Mucosa of rectum (tissue), 2 donors: ENCODE data around the gene DNAAF6.
"Not testable (repeated sequence)": the region's sequence is repeated elsewhere in the genome, so short reads cannot be mapped to it uniquely, and the experiment has no call there.

Experiments used
- H3K27ac ChIP-seq, 2 donors: one replicate each; pipeline ENCODE4 v1.7.0; 2013; ENCODE audit warnings: inconsistent platforms in 2 of 2, low read depth in 2 of 2, low read length in 2 of 2
- H3K27me3 ChIP-seq, 2 donors: one replicate each; pipeline ENCODE4 v1.7.0; 2013; ENCODE audit warnings: low read length in 2 of 2; ENCODE audit not compliant: control insufficient read depth in 2 of 2, insufficient read depth in 2 of 2
- H3K36me3 ChIP-seq, 2 donors: one replicate each; pipeline ENCODE4 v1.7.0; 2013; ENCODE audit warnings: low read length in 2 of 2; ENCODE audit not compliant: control insufficient read depth in 2 of 2, insufficient read depth in 2 of 2
- H3K4me1 ChIP-seq, 2 donors: one replicate each; pipeline ENCODE4 v1.7.0; 2013; ENCODE audit warnings: low read length in 2 of 2, mild to moderate bottlenecking in 1 of 2; ENCODE audit not compliant: control insufficient read depth in 2 of 2, insufficient read depth in 2 of 2
- H3K4me3 ChIP-seq, 2 donors: one replicate each; pipeline ENCODE4 v1.7.0; 2013; ENCODE audit warnings: low read length in 2 of 2
- H3K9ac ChIP-seq, 2 donors: one replicate each; pipeline ENCODE4 v1.7.0; 2013; ENCODE audit warnings: low read length in 2 of 2, low read depth in 1 of 2, mild to moderate bottlenecking in 1 of 2
- H3K9me3 ChIP-seq, 2 donors: one replicate each; pipeline ENCODE4 v1.7.0; 2013; ENCODE audit warnings: low read length in 2 of 2; ENCODE audit not compliant: control insufficient read depth in 2 of 2
- donor health status: healthy.
- donor health status: Normal muscosa, but diverticular disease.

The DNAAF6 gene

DNA sequence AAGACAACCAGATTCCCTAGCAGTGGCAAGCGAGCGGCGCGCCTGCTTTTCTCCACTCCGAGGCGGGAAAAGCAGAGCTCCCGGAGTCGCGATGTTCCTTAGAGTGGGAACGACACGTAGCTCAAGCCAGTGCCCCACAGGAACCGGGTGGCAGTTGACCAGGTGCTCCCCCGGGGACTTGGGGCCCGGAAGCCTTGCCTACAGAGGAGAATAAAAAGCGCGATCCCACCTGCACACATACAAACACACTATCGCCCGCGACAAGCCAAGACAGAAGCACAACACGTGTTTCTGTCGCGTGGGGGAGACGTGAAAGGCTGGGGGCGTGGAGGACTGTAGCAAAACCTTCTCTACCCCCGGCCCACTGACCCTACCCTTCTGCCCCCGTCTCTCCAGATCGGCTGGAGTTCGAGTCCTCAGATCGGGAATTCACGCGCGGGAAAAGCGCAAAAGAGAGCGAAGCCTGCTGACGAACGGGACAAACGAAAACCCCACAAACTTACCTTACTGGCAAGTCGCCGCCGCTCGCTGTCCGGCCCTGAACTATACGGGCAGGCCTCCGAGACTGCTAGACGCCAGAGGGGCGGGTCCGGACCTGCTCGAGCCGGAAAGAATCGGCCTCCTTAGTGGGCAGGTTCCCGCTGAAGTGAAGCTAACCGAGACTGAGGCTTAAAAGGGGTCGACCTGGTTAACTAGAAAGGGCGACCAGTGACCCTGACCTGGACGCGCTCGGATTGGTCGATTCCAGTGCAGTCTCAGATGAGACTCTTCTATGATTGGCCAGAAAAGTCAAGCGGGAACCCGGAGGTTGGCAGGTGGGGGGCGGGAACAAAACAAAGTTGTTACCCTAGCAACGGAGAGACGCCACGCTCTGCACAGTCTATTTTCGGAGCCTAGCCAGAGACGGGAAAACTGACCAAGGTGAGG is at the start of gene DNAAF6, which contains the start of gene NUP62CL:
Gene DNAAF6, plus strand, starts transcription at position 842 of the 927 bp plus-strand sequence. CDS start 6,265 bp downstream, outside the sequence.
Gene NUP62CL, minus strand, starts transcription at position 664 of the 927 bp plus-strand sequence. CDS start 31,287 bp downstream, outside the sequence.
- Histone ChIP-seq H3K27ac (no peak within 1 kb of the TSS), H3K36me3 (no peaks in the 10 kb centered on the region), H3K4me3 (peak within 1 kb of the TSS; percentile 59 to 74), H3K9me3 (no peaks in the 10 kb centered on the region), H3K4me1 (no peaks in the 10 kb centered on the region), H3K27me3 (no peaks in the 10 kb centered on the region), H3K9ac (peak within 1 kb of the TSS; percentile 33 to 52)

DNA sequence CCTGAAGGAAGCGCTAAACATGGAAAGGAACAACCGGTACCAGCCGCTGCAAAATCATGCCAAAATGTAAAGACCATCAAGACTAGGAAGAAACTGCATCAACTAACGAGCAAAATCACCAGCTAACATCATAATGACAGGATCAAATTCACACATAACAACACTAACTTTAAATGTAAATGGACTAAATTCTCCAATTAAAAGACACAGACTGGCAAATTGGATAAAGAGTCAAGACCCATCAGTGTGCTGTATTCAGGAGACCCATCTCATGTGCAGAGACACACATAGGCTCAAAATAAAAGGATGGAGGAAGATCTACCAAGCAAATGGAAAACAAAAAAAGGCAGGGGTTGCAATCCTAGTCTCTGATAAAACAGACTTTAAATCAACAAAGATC is 48.8 kb upstream of the DNAAF6 start:
- H3K27ac ChIP-seq, H3K9ac ChIP-seq, H3K9me3 ChIP-seq, H3K4me3 ChIP-seq, H3K27me3 ChIP-seq, H3K4me1 ChIP-seq, H3K36me3 ChIP-seq: not testable (repeated sequence)

DNA sequence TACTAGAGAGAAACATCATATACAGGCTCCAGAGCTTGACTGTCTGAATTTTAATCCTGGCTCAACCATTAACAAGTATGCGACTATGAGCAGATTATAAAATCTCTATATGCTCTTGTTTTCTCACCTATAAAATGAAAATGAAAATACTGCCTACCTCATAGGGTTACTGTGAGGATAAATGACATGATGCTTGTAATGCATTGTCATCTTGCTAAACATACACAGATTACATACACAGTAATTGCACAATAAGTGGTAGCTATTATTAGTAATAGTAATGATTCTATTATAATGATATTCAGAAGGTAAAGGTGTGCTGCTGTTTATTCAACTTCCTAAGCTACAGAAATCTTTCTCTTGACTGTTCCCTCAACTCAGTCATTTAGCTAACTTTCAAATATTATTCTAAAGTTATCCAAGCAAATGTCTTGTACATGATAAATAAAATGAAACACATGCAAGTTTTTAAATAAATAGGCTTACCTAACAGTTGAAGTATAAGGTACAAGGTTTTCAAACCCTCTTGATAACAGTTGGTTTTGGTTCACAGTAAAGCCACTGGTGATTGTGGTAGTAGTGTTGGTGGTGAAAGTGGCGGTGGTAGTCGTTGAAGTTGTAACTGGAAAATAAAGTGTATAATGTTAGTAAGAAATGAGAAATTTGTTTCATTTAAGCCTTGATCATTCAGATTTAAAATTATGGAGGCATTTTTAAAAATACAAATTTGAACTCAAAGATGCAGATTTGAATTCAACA is 39.1 kb upstream of the DNAAF6 start:
- Histone ChIP-seq H3K36me3 (no peaks in the 10 kb centered on the region), H3K4me1 (no peaks in the 10 kb centered on the region), H3K27ac (no peak overlapping the region), H3K4me3 (no peak overlapping the region), H3K9me3 (no peaks in the 10 kb centered on the region), H3K9ac (no peak overlapping the region), H3K27me3 (no peaks in the 10 kb centered on the region)

DNA sequence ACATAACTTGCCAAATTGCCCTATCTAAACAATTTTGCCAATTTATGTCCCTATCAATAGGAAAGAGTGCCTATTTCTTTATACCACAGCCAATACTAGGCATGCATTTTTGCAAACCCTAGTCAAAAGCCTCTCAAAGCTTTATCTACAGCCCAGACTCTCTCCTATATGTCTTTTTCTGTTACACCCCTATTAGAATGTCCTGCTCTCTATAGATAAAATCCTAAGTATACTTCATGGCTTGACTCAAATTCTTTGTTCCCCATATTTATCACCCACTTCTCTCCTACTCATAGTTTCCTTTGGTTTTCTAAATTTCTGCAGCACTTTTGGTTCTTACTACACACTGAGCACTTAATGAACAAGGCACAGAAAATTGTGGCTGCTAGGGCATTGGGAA is 38.2 kb upstream of the DNAAF6 start:
- no peak overlapping the region for H3K9ac ChIP-seq
- no peaks in the 10 kb centered on the region for H3K27me3 ChIP-seq
- no peaks in the 10 kb centered on the region for H3K9me3 ChIP-seq
- H3K36me3 ChIP-seq = no peaks in the 10 kb centered on the region
- H3K4me3 ChIP-seq = no peak overlapping the region
- H3K27ac ChIP-seq = no peak overlapping the region
- H3K4me1 ChIP-seq = no peaks in the 10 kb centered on the region

DNA sequence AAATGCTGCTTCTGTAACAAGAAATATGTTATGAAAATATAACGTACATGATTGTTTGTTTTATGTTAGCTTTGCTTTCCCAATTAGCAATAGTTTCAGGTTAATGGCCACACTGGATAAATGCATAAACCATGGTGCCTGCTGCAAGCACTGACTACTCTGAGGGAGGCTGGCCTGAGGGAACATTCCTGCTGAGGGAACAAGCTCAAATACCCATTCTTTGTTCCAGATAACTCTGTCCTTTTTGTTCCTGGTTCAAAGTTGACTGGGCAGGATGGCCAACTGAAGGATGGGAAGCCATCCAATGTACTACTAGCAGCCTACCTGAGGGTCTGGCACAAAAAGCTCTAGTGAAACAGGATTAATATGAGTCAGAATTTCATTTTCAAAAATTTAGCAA is 37.7 kb upstream of the DNAAF6 start:
- Histone ChIP-seq H3K4me3 (no peak overlapping the region), H3K36me3 (no peaks in the 10 kb centered on the region), H3K27ac (no peak overlapping the region), H3K4me1 (no peaks in the 10 kb centered on the region), H3K9ac (no peak overlapping the region), H3K9me3 (no peaks in the 10 kb centered on the region), H3K27me3 (no peaks in the 10 kb centered on the region)

DNA sequence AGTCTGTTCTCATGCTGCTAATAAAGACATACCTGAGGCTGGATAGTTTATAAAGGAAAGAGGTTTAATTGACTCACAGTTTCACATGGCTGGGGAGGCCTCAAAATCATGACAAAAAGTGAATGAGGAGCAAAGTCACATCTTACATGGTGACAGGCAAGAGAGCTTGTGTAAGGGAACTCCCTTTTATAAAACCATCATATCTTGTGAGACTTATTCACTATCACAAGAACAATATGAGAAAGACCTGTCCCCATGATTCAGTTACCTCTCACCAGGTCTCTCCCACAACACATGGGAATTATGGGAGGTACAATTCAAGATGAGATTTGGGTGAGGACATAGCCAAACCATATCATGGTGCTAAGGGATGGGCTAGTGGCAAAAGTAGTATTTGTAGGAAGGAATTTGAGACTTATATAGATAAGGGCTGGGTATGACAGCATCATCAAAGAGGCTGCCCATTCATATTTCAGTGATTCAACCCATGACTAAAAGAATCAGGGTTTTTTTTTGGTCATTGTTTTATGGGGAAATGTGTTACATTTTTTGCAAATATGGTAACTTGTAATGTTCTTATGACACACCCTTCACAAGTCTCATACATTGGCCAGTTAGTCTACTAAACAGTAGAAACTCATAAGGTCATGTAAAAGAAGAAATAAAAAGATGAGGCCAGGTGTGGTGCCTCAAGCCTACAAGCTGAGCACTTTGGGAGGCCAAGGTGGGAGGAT is 34.9 kb upstream of the DNAAF6 start:
- no peaks in the 10 kb centered on the region for H3K9me3 ChIP-seq
- no peak overlapping the region for H3K4me3 ChIP-seq
- H3K9ac ChIP-seq = no peak overlapping the region
- H3K27me3 ChIP-seq = no peaks in the 10 kb centered on the region
- no peak overlapping the region for H3K27ac ChIP-seq
- no peaks in the 10 kb centered on the region for H3K36me3 ChIP-seq
- no peaks in the 10 kb centered on the region for H3K4me1 ChIP-seq

DNA sequence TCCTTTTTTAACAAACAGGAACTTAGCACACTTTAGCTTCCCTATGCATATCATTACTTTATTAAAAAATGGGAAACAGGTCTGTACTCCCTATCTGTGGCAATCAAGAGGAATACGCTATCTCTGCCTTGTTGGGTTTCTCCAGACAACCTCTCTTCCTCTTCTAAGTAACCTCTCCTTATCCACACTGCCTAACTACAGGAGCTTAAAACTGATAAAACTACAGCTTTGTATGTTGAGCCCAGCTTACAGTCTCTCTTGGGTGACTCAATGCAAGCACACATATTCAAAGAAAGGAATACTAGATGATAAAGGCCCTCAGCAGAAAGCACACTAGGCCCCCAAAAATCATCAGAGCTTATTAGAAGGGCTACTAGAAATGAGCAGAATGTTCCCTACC is 9.1 kb upstream of the DNAAF6 start:
- H3K27ac ChIP-seq = no peak overlapping the region
- H3K27me3 ChIP-seq = no peaks in the 10 kb centered on the region
- no peaks in the 10 kb centered on the region for H3K4me1 ChIP-seq
- no peaks in the 10 kb centered on the region for H3K9me3 ChIP-seq
- H3K36me3 ChIP-seq = no peaks in the 10 kb centered on the region
- H3K4me3 ChIP-seq = no peak overlapping the region
- H3K9ac ChIP-seq = no peak overlapping the region

DNA sequence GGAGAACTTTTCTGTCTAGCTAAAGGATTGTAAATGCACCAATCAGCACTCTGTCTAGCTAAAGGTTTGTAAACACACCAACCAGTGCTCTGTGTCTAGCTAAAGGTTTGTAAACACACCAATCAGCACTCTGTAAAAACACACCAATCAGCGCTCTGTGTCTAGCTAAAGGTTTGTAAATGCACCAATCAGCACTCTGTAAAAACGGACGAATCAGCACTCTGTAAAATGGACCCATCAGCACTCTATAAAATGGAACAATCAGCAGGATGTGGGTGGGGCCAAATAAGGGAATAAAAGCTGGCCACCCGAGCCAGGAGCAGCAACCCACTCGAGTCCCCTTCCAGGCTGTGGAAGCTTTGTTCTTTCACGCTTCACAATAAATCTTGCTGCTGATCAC is 8.3 kb upstream of the DNAAF6 start:
- not testable (repeated sequence) for H3K27ac ChIP-seq, H3K4me3 ChIP-seq, H3K9me3 ChIP-seq, H3K9ac ChIP-seq, H3K27me3 ChIP-seq, H3K4me1 ChIP-seq, H3K36me3 ChIP-seq

DNA sequence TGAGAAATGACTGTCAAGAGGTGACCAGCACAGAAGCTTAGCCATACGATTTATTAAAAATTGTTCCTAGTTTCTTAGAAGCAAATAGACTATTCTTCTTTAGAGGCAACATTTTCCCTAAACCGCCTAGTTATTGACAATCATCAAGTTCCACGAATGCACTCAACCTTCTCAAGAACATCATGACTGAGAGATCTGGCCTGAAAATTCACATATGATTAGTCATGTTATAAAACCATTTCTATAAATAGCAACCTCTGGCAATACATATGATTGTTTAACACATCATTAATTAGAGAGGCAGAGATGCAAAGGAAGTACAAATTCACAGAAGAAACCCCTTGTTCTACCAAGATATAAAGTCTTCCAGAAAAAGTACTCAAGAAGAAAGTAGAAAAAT is 6.9 kb upstream of the DNAAF6 start:
- no peak overlapping the region for H3K9ac ChIP-seq
- H3K4me1 ChIP-seq = no peaks in the 10 kb centered on the region
- no peak overlapping the region for H3K27ac ChIP-seq
- H3K27me3 ChIP-seq = no peaks in the 10 kb centered on the region
- H3K4me3 ChIP-seq = no peak overlapping the region
- H3K36me3 ChIP-seq = no peaks in the 10 kb centered on the region
- H3K9me3 ChIP-seq = no peaks in the 10 kb centered on the region
